ENCODE measurements around the gene ITK.

ITK gene

GRCh38 chr5:157160001-157160400, 20.6 kb upstream of the ITK start:
- Histone ChIP-seq H3K23ac (ENCODE audit: low read depth, low read length, poor library complexity) (no peak overlapping the region), H4K91ac (ENCODE audit: low read depth, low read length, poor library complexity) (no peak overlapping the region), H2AFZ (ENCODE audit: low read length) (no peak overlapping the region), H3K4ac (ENCODE audit: low read length) (no peak overlapping the region), H3K4me2 (ENCODE audit: insufficient read depth, low read length, poor library complexity, severe bottlenecking) (no peak overlapping the region), H2BK120ac (ENCODE audit: low read depth, low read length) (no peak overlapping the region), H3K27me3 (ENCODE audit: control insufficient read depth in 3 of 3, insufficient read depth in 3 of 3, low read depth in 1 of 3, low read length in 3 of 3) (peaks cover 0 to 13% (median 0%) of the 10 kb centered on the region in 3 experiments), H3K9me3 (replicated peaks in 1 of 2; ENCODE audit: control insufficient read depth in 2 of 2, insufficient read depth in 1 of 2, low read depth in 1 of 2, low read length in 2 of 2) (no peaks in the 10 kb centered on the region), H3K18ac (ENCODE audit: low read length) (no peak overlapping the region), H3K4me1 (ENCODE audit: control insufficient read depth in 2 of 2, insufficient read depth in 1 of 2, low read depth in 1 of 2, low read length in 2 of 2) (no peaks in the 10 kb centered on the region), H2BK5ac (ENCODE audit: low read length) (no peak overlapping the region), H2BK12ac (ENCODE audit: low read length) (no peak overlapping the region), H3K27ac (replicated peaks; ENCODE audit: low read length) (no peak overlapping the region), H2AK5ac (ENCODE audit: low read depth, low read length) (no peak overlapping the region), H4K8ac (ENCODE audit: low read depth, low read length) (no peak overlapping the region), H3K36me3 (replicated peaks in 1 of 2; ENCODE audit: control insufficient read depth in 2 of 2, insufficient read depth in 2 of 2, low read length in 2 of 2) (no peaks in the 10 kb centered on the region), H3K4me3 (ENCODE audit: low read length in 2 of 2) (no peak overlapping the region), H3K14ac (ENCODE audit: low read length) (no peak overlapping the region), H3K9ac (ENCODE audit: low read depth, low read length, poor library complexity) (no peak overlapping the region), H2BK15ac (ENCODE audit: low read length) (no peak overlapping the region), H3K79me1 (ENCODE audit: low read depth, low read length) (no peaks in the 10 kb centered on the region)
- no peak for DNase-seq (ENCODE audit: low spot score)
- no CpG with 5 or more reads among the region's 4 CpGs for WGBS, 2 donors (ENCODE audit: extremely low coverage in 2 of 2, insufficient read length in 2 of 2, insufficient replicate concordance in 1 of 2)

- Histone ChIP-seq H3K27ac (replicated peaks; ENCODE audit: low read length) (no peak overlapping the region), H2BK120ac (ENCODE audit: low read depth, low read length) (no peak overlapping the region), H3K14ac (ENCODE audit: low read length) (no peak overlapping the region), H2AFZ (ENCODE audit: low read length) (no peak overlapping the region), H2BK15ac (ENCODE audit: low read length) (no peak overlapping the region), H3K4me3 (ENCODE audit: low read length in 2 of 2) (no peak overlapping the region), H3K36me3 (replicated peaks in 1 of 2; ENCODE audit: control insufficient read depth in 2 of 2, insufficient read depth in 2 of 2, low read length in 2 of 2) (no peaks in the 10 kb centered on the region), H3K79me1 (ENCODE audit: low read depth, low read length) (no peaks in the 10 kb centered on the region), H3K4ac (ENCODE audit: low read length) (no peak overlapping the region), H2AK5ac (ENCODE audit: low read depth, low read length) (no peak overlapping the region), H3K18ac (ENCODE audit: low read length) (no peak overlapping the region), H3K4me1 (ENCODE audit: control insufficient read depth in 2 of 2, insufficient read depth in 1 of 2, low read depth in 1 of 2, low read length in 2 of 2) (no peaks in the 10 kb centered on the region), H3K4me2 (ENCODE audit: insufficient read depth, low read length, poor library complexity, severe bottlenecking) (no peak overlapping the region), H3K23ac (ENCODE audit: low read depth, low read length, poor library complexity) (no peak overlapping the region), H3K9ac (ENCODE audit: low read depth, low read length, poor library complexity) (no peak overlapping the region), H4K91ac (ENCODE audit: low read depth, low read length, poor library complexity) (no peak overlapping the region), H2BK5ac (ENCODE audit: low read length) (no peak overlapping the region), H3K9me3 (replicated peaks in 1 of 2; ENCODE audit: control insufficient read depth in 2 of 2, insufficient read depth in 1 of 2, low read depth in 1 of 2, low read length in 2 of 2) (no peaks in the 10 kb centered on the region), H2BK12ac (ENCODE audit: low read length) (no peak overlapping the region), H3K27me3 (ENCODE audit: control insufficient read depth in 3 of 3, insufficient read depth in 3 of 3, low read depth in 1 of 3, low read length in 3 of 3) (peaks cover 0 to 5% (median 0%) of the 10 kb centered on the region in 3 experiments), H4K8ac (ENCODE audit: low read depth, low read length) (no peak overlapping the region)
- WGBS, 2 donors (ENCODE audit: extremely low coverage in 2 of 2, insufficient read length in 2 of 2, insufficient replicate concordance in 1 of 2): no CpG with 5 or more reads among the region's 6 CpGs
- DNase-seq (ENCODE audit: low spot score): no peak
Observed at GRCh38 chr5:157161996-157162395, 18.6 kb upstream of the ITK start.

- no peak overlapping the region for H3K4me2 ChIP-seq (ENCODE audit: insufficient read depth, low read length, poor library complexity, severe bottlenecking)
- no peaks in the 10 kb centered on the region for H3K79me1 ChIP-seq (ENCODE audit: low read depth, low read length)
- H2BK12ac ChIP-seq (ENCODE audit: low read length): no peak overlapping the region
- H3K18ac ChIP-seq (ENCODE audit: low read length): no peak overlapping the region
- H2BK15ac ChIP-seq (ENCODE audit: low read length): no peak overlapping the region
- no peaks in the 10 kb centered on the region for H3K36me3 ChIP-seq (replicated peaks in 1 of 2; ENCODE audit: control insufficient read depth in 2 of 2, insufficient read depth in 2 of 2, low read length in 2 of 2)
- H2BK5ac ChIP-seq (ENCODE audit: low read length): no peak overlapping the region
- peak overlapping the region; percentile 53 for H2BK120ac ChIP-seq (ENCODE audit: low read depth, low read length)
- no peak overlapping the region for H3K9ac ChIP-seq (ENCODE audit: low read depth, low read length, poor library complexity)
- peaks cover 0 to 5% (median 0%) of the 10 kb centered on the region in 3 experiments for H3K27me3 ChIP-seq (ENCODE audit: control insufficient read depth in 3 of 3, insufficient read depth in 3 of 3, low read depth in 1 of 3, low read length in 3 of 3)
- no peaks in the 10 kb centered on the region for H3K9me3 ChIP-seq (replicated peaks in 1 of 2; ENCODE audit: control insufficient read depth in 2 of 2, insufficient read depth in 1 of 2, low read depth in 1 of 2, low read length in 2 of 2)
- no peaks in the 10 kb centered on the region for H3K4me1 ChIP-seq (ENCODE audit: control insufficient read depth in 2 of 2, insufficient read depth in 1 of 2, low read depth in 1 of 2, low read length in 2 of 2)
- H3K4ac ChIP-seq (ENCODE audit: low read length): no peak overlapping the region
- no peak overlapping the region for H3K23ac ChIP-seq (ENCODE audit: low read depth, low read length, poor library complexity)
- no peak for DNase-seq (ENCODE audit: low spot score)
- no peak overlapping the region for H4K8ac ChIP-seq (ENCODE audit: low read depth, low read length)
- H2AK5ac ChIP-seq (ENCODE audit: low read depth, low read length): no peak overlapping the region
- H3K4me3 ChIP-seq (ENCODE audit: low read length in 2 of 2): no peak overlapping the region
- WGBS, 2 donors (ENCODE audit: extremely low coverage in 2 of 2, insufficient read length in 2 of 2, insufficient replicate concordance in 1 of 2): no CpG with 5 or more reads among the region's 12 CpGs
- H4K91ac ChIP-seq (ENCODE audit: low read depth, low read length, poor library complexity): no peak overlapping the region
- H2AFZ ChIP-seq (ENCODE audit: low read length): no peak overlapping the region
- H3K14ac ChIP-seq (ENCODE audit: low read length): no peak overlapping the region
- no peak overlapping the region for H3K27ac ChIP-seq (replicated peaks; ENCODE audit: low read length)
Observed at GRCh38 chr5:157162919-157163510, 17.6 kb upstream of the ITK start.

- H2AK5ac ChIP-seq (ENCODE audit: low read depth, low read length): no peak overlapping the region
- no CpG with 5 or more reads among the region's 5 CpGs for WGBS, 2 donors (ENCODE audit: extremely low coverage in 2 of 2, insufficient read length in 2 of 2, insufficient replicate concordance in 1 of 2)
- no peak for DNase-seq (ENCODE audit: low spot score)
- H3K14ac ChIP-seq (ENCODE audit: low read length): no peak overlapping the region
- H2BK12ac ChIP-seq (ENCODE audit: low read length): no peak overlapping the region
- no peak overlapping the region for H3K18ac ChIP-seq (ENCODE audit: low read length)
- no peak overlapping the region for H3K23ac ChIP-seq (ENCODE audit: low read depth, low read length, poor library complexity)
- no peak overlapping the region for H3K4me3 ChIP-seq (ENCODE audit: low read length in 2 of 2)
- no peak overlapping the region for H2AFZ ChIP-seq (ENCODE audit: low read length)
- no peak overlapping the region for H2BK5ac ChIP-seq (ENCODE audit: low read length)
- no peak overlapping the region for H3K4me2 ChIP-seq (ENCODE audit: insufficient read depth, low read length, poor library complexity, severe bottlenecking)
- no peaks in the 10 kb centered on the region for H3K9me3 ChIP-seq (replicated peaks in 1 of 2; ENCODE audit: control insufficient read depth in 2 of 2, insufficient read depth in 1 of 2, low read depth in 1 of 2, low read length in 2 of 2)
- no peak overlapping the region for H3K4ac ChIP-seq (ENCODE audit: low read length)
- no peak overlapping the region for H4K91ac ChIP-seq (ENCODE audit: low read depth, low read length, poor library complexity)
- H2BK15ac ChIP-seq (ENCODE audit: low read length): no peak overlapping the region
- no peak overlapping the region for H4K8ac ChIP-seq (ENCODE audit: low read depth, low read length)
- no peak overlapping the region for H2BK120ac ChIP-seq (ENCODE audit: low read depth, low read length)
- no peaks in the 10 kb centered on the region for H3K79me1 ChIP-seq (ENCODE audit: low read depth, low read length)
- H3K27ac ChIP-seq (replicated peaks; ENCODE audit: low read length): no peak overlapping the region
- no peak overlapping the region for H3K9ac ChIP-seq (ENCODE audit: low read depth, low read length, poor library complexity)
- no peaks in the 10 kb centered on the region for H3K36me3 ChIP-seq (replicated peaks in 1 of 2; ENCODE audit: control insufficient read depth in 2 of 2, insufficient read depth in 2 of 2, low read length in 2 of 2)
- H3K27me3 ChIP-seq (ENCODE audit: control insufficient read depth in 3 of 3, insufficient read depth in 3 of 3, low read depth in 1 of 3, low read length in 3 of 3): peaks cover 0 to 7% (median 0%) of the 10 kb centered on the region in 3 experiments
- no peaks in the 10 kb centered on the region for H3K4me1 ChIP-seq (ENCODE audit: control insufficient read depth in 2 of 2, insufficient read depth in 1 of 2, low read depth in 1 of 2, low read length in 2 of 2)
Observed at GRCh38 chr5:157164521-157164920, 16.1 kb upstream of the ITK start.
